GM18909 (cell line): ENCODE measurements around the gene CEACAM4.
"Not testable (repeated sequence)": the region's sequence is repeated elsewhere in the genome, so short reads cannot be mapped to it uniquely, and the experiment has no call there.

Experiments used
- ATAC-seq: cut with Tn5 transposase; IDR thresholded peaks from one replicate; pipeline ENCODE4 v1.9.1; 2021; ENCODE audit warnings: mild to moderate bottlenecking; ENCODE audit not compliant: unreplicated experiment, poor library complexity

Gene CEACAM4

GRCh38 chr19:41587838-41588210 lies 39.0 kb downstream of the CEACAM4 start:
- ATAC-seq = no peak

- ATAC-seq = no peak
Observed at GRCh38 chr19:41587101-41587837, 39.6 kb downstream of the CEACAM4 start.

- no peak for ATAC-seq
Observed at GRCh38 chr19:41586064-41586463, 40.8 kb downstream of the CEACAM4 start.

- no peak for ATAC-seq
Observed at GRCh38 chr19:41584931-41585330, 41.9 kb downstream of the CEACAM4 start.

- no peak for ATAC-seq
Observed at GRCh38 chr19:41584260-41584810, 42.5 kb downstream of the CEACAM4 start.

- not testable (repeated sequence) for ATAC-seq
Observed at GRCh38 chr19:41582577-41583182, 44.2 kb downstream of the CEACAM4 start.

GRCh38 chr19:41581068-41581467 lies 45.8 kb downstream of the CEACAM4 start:
- not testable (repeated sequence) for ATAC-seq

- ATAC-seq = no peak
Observed at GRCh38 chr19:41578886-41579285, 48.0 kb downstream of the CEACAM4 start.

GRCh38 chr19:41577833-41578232 lies 49.0 kb downstream of the CEACAM4 start:
- no peak for ATAC-seq

GRCh38 chr19:41577144-41577830 lies 49.6 kb downstream of the CEACAM4 start:
- no peak for ATAC-seq

GRCh38 chr19:41575998-41576397 lies 50.9 kb downstream of the CEACAM4 start, which contains the start of gene CEACAM21:
Gene CEACAM21, plus strand, starts transcription at chr19:41576166. Its CDS starts 109 bp downstream, at chr19:41576275.
- no peak for ATAC-seq

- peak; percentile 45 for ATAC-seq
Observed at GRCh38 chr19:41570639-41571112, 56.2 kb downstream of the CEACAM4 start.

- ATAC-seq = no peak
Observed at GRCh38 chr19:41570179-41570578, 56.7 kb downstream of the CEACAM4 start.

GRCh38 chr19:41569481-41570150 lies 57.3 kb downstream of the CEACAM4 start:
- ATAC-seq = no peak
